T-helper 17 cell (primary cell): ENCODE measurements around the gene CYP1B1. TPM values are rescaled to one million over a fixed set of nuclear protein-coding genes. Genes with fewer than 3 reads are reported as not detected.

Experiments
- ATAC-seq: fragments of 150-1000 bp; cut with Tn5 transposase; 2 replicates; pipeline ENCODE4 v1.10.0; 2021; ENCODE audit warnings: mild to moderate bottlenecking, moderate library complexity
- DNase-seq, 3 donors: peaks; one replicate each; pipeline versions ENCODE4 v3.0.0 to v3.0.0-alpha.2; 2020 to 2021
- H3K9me3 ChIP-seq: one replicate; pipeline ENCODE4 v1.7.0; 2013; ENCODE audit warnings: low read length, mild to moderate bottlenecking; ENCODE audit not compliant: control insufficient read depth, poor library complexity, severe bottlenecking
- H3K27ac Mint-ChIP-seq: one replicate; pipeline ENCODE4 v1.8.0; 2022; ENCODE audit warnings: mild to moderate bottlenecking, moderate library complexity, mixed read lengths
- H3K27me3 Mint-ChIP-seq: one replicate; pipeline ENCODE4 v1.8.0; 2022; ENCODE audit warnings: mixed read lengths
- H3K36me3 Mint-ChIP-seq: one replicate; pipeline ENCODE4 v1.8.0; 2022; ENCODE audit warnings: low read depth, mixed read lengths
- H3K4me1 Mint-ChIP-seq: one replicate; pipeline ENCODE4 v1.8.0; 2022; ENCODE audit warnings: mild to moderate bottlenecking, mixed read lengths
- H3K4me3 Mint-ChIP-seq: one replicate; pipeline ENCODE4 v1.8.0; 2022; ENCODE audit warnings: mild to moderate bottlenecking, moderate library complexity, mixed read lengths
- total RNA-seq, 4 donors: library from RNA in 2 of 4; stranded (reverse) in 2 of 4; gene quantifications; one replicate each; pipeline ENCODE4 v1.2.3 and lab custom pipeline; 2022 to 2026

The CYP1B1 gene
- total RNA-seq, 2 donors from 2014 or later, result 0.44 to 1.4 TPM

DNA sequence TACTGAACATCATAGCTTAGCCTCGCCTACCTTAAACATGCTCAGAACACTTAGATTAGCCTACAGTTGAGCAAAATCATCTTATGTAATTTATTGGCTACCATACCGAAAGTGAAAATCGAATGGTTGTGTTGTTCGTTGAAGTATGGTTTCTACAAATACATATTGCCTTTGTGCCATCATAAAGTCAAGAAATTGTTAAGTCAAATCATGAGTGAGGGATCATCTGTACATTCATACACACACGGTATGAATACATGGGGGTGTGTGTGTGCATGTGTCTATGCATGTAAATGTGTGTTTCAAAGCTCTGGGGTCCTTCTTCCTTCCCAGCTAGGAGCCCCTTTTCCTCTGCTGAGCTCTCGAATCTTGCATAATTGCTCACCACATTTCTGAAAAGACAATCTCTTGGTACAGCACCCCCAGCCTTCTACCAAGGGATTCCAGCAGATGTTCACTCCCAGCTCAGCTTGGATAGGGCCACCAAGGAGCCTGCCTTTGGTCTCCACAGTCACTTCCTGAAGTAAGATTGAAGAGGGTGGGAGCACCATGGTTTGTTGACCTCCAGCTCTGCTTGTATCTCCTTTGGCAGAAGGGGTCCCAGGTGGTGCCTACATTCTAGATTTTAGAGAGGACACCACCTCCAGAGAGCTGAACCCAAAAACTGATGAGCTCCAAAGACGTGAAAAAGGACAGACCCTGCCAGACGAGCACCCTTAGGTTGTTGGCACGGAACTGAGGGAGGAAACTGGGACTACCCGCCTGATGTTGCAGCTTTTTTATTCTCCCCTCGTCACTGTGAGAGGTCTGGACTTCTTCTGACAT, 33.2 kb upstream of the CYP1B1 start:
- H3K9me3 ChIP-seq, result no peaks in the 10 kb centered on the region
- peaks cover 45% of the 10 kb centered on the region for H3K27me3 Mint-ChIP-seq
- H3K4me3 Mint-ChIP-seq, result no peak overlapping the region
- DNase-seq (no peak), ATAC-seq (no peak)
- peaks cover 4% of the 10 kb centered on the region for H3K36me3 Mint-ChIP-seq
- H3K27ac Mint-ChIP-seq, result no peak overlapping the region
- H3K4me1 Mint-ChIP-seq, result peaks cover 3% of the 10 kb centered on the region

- Mint-ChIP-seq H3K27ac (no peak overlapping the region), H3K27me3 (peaks cover 43% of the 10 kb centered on the region), H3K36me3 (peaks cover 4% of the 10 kb centered on the region), H3K4me1 (peaks cover 3% of the 10 kb centered on the region), H3K4me3 (no peak overlapping the region)
- no peak for DNase-seq
- H3K9me3 ChIP-seq, result no peaks in the 10 kb centered on the region
- no peak for ATAC-seq
Measured at GRCh38 chr2:38107738-38108410, 31.9 kb upstream of the CYP1B1 start.

DNA sequence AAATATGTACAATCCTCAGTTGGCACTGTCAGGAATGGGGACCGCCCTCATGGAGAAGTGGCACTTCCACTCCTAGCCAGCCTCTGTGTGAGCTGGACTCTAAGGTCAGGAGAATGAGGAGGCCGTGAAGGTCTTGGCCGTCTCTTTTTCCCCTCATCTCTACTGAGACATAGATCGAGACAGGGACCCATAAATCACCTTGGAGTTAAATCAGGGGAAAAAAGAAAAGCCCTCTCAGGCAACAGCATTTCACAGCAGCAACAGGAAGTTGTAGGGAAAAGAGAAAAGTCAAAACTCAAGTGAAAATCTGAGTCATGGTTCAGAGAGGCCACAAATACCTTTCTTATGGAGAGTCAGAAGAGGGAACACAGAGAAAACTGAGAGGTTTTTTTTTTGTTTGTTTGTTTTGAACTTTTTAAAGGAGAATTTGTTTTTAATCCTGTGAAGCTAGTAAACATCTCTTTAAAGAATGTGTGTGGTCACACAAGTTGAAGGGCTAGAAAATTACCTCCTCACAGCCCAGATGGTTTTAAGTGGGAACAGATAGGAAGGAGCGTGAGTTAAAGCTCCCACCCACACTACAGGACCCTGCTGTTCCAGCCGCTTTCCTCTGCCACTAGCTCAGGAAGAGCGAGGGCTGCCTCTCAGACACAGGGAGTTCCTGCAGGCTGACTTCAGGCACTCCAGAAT, 30.6 kb upstream of the CYP1B1 start:
- peaks cover 48% of the 10 kb centered on the region for H3K27me3 Mint-ChIP-seq
- no peak overlapping the region for H3K4me3 Mint-ChIP-seq
- H3K27ac Mint-ChIP-seq, result no peak overlapping the region
- peaks cover 3% of the 10 kb centered on the region for H3K4me1 Mint-ChIP-seq
- ATAC-seq (no peak), DNase-seq (no peak)
- peaks cover 4% of the 10 kb centered on the region for H3K36me3 Mint-ChIP-seq
- H3K9me3 ChIP-seq, result no peaks in the 10 kb centered on the region

DNA sequence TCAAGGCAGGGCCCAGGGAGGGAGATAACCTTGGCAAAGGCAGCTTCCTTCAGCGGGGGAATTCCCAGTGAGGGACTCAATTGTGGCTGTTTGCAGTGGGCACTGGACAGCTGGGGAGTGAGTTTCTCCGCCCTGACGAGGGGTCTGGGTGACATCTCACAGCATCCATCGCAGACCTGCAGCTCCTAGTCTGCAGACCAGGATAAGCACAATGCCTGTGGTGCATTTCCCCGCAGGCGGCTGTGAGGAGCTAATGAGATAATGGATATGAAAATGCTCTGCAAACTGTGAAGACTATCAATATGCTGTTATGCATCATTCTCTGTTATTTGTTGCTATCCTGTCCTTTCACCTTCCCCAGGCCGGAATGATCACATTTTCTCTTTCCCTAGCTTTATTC, 30.0 kb upstream of the CYP1B1 start:
- Mint-ChIP-seq H3K4me3 (no peak overlapping the region), H3K4me1 (peaks cover 3% of the 10 kb centered on the region), H3K36me3 (peaks cover 4% of the 10 kb centered on the region), H3K27ac (no peak overlapping the region), H3K27me3 (peaks cover 52% of the 10 kb centered on the region)
- no peak for ATAC-seq
- DNase-seq, result no peak
- no peaks in the 10 kb centered on the region for H3K9me3 ChIP-seq

GRCh38 chr2:38104598-38104997, 28.6 kb upstream of the CYP1B1 start:
- no peak overlapping the region for H3K27ac Mint-ChIP-seq
- ATAC-seq (no peak), DNase-seq (no peak)
- no peak overlapping the region for H3K4me3 Mint-ChIP-seq
- peaks cover 5% of the 10 kb centered on the region for H3K36me3 Mint-ChIP-seq
- no peaks in the 10 kb centered on the region for H3K9me3 ChIP-seq
- H3K27me3 Mint-ChIP-seq, result peaks cover 60% of the 10 kb centered on the region
- peaks cover 3% of the 10 kb centered on the region for H3K4me1 Mint-ChIP-seq

DNA sequence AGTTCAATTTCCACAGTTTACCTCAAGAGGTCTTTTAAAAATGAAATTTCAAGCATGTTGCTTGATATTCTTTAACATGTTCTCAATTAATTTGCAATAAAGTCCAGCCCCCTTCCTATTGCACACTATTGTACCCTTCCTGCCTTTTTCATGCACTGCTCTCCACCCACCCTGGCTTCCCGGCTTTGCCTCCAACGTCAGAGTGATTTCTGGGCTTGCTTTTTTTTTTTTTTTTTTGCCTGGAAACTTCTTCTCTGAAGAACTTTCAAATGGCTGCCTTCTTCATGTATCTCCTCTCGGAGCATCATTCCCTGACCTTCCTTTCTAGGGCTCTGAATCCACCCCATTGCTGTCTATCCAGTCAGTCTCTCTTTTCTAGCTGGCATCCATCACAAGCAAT, 24.4 kb upstream of the CYP1B1 start:
- H3K27ac Mint-ChIP-seq, result no peak overlapping the region
- no peaks in the 10 kb centered on the region for H3K9me3 ChIP-seq
- no peak overlapping the region for H3K4me3 Mint-ChIP-seq
- ATAC-seq, result no peak
- H3K36me3 Mint-ChIP-seq, result peaks cover 14% of the 10 kb centered on the region
- peaks cover 77% of the 10 kb centered on the region for H3K27me3 Mint-ChIP-seq
- H3K4me1 Mint-ChIP-seq, result peaks cover 18% of the 10 kb centered on the region
- no peak for DNase-seq

- no peak overlapping the region for H3K27ac Mint-ChIP-seq
- no peaks in the 10 kb centered on the region for H3K9me3 ChIP-seq
- no peak overlapping the region for H3K4me3 Mint-ChIP-seq
- H3K36me3 Mint-ChIP-seq, result peaks cover 12% of the 10 kb centered on the region
- DNase-seq, result no peak
- peaks cover 85% of the 10 kb centered on the region for H3K27me3 Mint-ChIP-seq
- ATAC-seq, result no peak
- peaks cover 18% of the 10 kb centered on the region for H3K4me1 Mint-ChIP-seq
Measured at GRCh38 chr2:38099099-38100028, 23.4 kb upstream of the CYP1B1 start.

GRCh38 chr2:38098421-38099098, 22.6 kb upstream of the CYP1B1 start:
- H3K27ac Mint-ChIP-seq, result no peak overlapping the region
- no peaks in the 10 kb centered on the region for H3K9me3 ChIP-seq
- ATAC-seq (no peak), DNase-seq (no peak)
- peaks cover 12% of the 10 kb centered on the region for H3K36me3 Mint-ChIP-seq
- H3K27me3 Mint-ChIP-seq, result peaks cover 86% of the 10 kb centered on the region
- H3K4me1 Mint-ChIP-seq, result peaks cover 18% of the 10 kb centered on the region
- H3K4me3 Mint-ChIP-seq, result no peak overlapping the region

DNA sequence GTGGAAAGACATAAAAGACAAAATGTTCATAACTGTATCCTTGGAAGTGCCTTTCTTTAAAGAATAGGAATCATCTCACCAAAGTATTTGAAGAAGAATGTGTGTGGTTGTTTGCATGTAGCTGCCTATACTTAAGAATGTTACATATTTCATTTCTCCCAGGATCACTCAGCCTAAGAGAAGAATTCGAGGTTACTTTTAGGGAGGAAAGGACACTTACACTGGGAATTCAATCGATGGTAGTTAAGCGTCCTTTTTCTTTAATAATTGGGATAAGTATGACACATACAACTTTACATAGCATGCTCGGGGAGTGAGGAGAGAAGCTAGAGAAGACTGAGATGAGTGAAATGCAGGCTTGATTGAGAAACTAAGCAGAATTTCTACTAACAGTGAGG, 22.0 kb upstream of the CYP1B1 start:
- DNase-seq, result no peak
- peaks cover 12% of the 10 kb centered on the region for H3K36me3 Mint-ChIP-seq
- no peak overlapping the region for H3K27ac Mint-ChIP-seq
- H3K9me3 ChIP-seq, result no peaks in the 10 kb centered on the region
- H3K4me3 Mint-ChIP-seq, result no peak overlapping the region
- peaks cover 86% of the 10 kb centered on the region for H3K27me3 Mint-ChIP-seq
- no peak for ATAC-seq
- H3K4me1 Mint-ChIP-seq, result peaks cover 18% of the 10 kb centered on the region

GRCh38 chr2:38097258-38097987, 21.5 kb upstream of the CYP1B1 start:
- ATAC-seq, result no peak
- no peak overlapping the region for H3K27ac Mint-ChIP-seq
- no peaks in the 10 kb centered on the region for H3K9me3 ChIP-seq
- peaks cover 12% of the 10 kb centered on the region for H3K36me3 Mint-ChIP-seq
- H3K4me1 Mint-ChIP-seq, result peaks cover 18% of the 10 kb centered on the region
- no peak overlapping the region for H3K4me3 Mint-ChIP-seq
- peaks cover 88% of the 10 kb centered on the region for H3K27me3 Mint-ChIP-seq
- no peak for DNase-seq

DNA sequence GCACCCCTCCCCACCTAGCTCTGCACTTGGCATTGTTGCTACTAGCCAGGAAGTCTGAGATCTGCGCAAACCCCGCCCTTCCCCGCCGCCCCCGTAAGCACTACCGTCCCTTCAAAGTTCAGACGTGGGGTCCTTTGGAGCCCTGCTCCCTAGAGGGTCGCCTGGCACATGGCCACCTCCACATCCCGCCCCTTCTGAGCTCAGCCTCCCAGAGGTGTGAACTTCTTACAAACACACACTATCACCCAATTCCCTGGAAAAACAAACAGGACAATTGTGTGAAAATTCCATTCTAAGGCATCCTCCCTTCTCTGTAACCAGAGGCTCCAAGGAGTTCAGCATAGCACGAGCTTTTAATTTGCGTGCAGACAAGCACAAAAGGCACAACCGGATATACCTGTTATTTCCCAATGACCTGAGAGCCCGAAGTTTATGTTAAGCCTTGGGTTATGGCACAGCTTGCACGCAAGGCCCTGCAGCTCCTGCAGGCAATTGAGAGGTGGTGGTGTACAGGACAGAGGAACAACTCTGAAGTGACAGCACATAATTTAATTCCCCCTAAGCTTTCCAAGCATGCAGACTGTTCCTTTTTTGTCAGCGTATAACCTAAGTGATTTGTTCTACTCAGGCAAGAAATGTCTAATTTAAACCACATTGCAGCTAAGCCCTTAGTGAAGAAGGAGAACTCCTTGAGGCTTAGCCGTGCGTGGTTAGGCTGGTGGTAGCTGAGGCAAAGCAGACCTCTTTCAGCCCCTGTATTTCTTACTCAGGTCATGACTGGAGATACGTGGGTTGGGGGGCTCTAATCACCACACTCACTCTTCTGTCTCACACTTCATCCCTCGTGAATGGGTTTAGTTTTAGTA, 20.3 kb upstream of the CYP1B1 start:
- Mint-ChIP-seq H3K27me3 (peaks cover 91% of the 10 kb centered on the region), H3K4me3 (peak overlapping the region; percentile 33), H3K27ac (no peak overlapping the region), H3K36me3 (peaks cover 12% of the 10 kb centered on the region), H3K4me1 (peaks cover 20% of the 10 kb centered on the region)
- no peak for ATAC-seq
- no peaks in the 10 kb centered on the region for H3K9me3 ChIP-seq
- no peak for DNase-seq
